Fibroblast of peridontal ligament (primary cell): ENCODE data around the gene ANP32A.
A peak's percentile ranks its signal among the peaks of the same experiment; 100 is the strongest.

Experiments
- DNase-seq: peaks from one replicate; pipeline ENCODE4 v3.0.0-alpha.2; 2010; ENCODE audit errors: extremely low read depth

Gene ANP32A

DNA sequence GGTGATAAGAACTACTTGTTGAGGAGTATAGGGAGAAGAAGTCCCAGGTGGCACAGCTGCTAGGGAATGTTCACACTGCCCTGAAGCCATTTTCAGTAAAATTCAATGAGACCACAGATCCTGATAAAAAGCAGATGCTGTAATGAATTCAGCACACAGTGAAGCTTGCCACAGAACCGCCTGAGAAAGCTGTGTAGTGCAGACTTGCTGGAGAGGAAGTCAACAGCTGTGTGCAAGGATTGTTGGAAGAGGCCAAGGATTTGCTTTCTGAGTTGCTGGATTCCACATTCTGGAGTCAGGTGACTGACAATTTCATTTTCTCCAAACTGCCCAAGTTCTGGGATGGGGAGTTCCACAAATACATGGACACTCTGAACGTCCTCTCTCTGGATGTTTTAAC is 70.9 kb downstream of the ANP32A start:
- DNase-seq: peak; percentile 81

GRCh38 chr15:68749365-68749764 is 71.3 kb downstream of the ANP32A start:
- no peak for DNase-seq

DNA sequence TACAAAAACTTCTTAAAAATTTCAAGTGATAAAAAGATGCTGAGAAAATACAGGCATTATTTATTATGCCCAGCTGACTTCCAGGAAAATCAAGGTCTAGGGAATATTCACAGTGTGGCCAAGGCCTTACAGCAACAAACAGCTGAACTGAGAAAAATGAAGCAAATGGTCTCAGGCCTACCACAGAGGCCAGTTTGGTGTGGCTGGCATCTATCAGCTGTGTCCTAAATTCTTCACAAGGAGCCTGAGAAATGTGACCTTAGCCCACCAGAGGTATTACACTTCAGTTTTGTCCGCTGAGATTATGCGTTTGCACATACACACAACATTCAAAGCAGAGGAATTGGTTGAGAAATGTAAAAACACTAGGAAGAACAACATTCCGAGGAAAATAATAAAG is 77.4 kb downstream of the ANP32A start:
- no peak for DNase-seq

DNA sequence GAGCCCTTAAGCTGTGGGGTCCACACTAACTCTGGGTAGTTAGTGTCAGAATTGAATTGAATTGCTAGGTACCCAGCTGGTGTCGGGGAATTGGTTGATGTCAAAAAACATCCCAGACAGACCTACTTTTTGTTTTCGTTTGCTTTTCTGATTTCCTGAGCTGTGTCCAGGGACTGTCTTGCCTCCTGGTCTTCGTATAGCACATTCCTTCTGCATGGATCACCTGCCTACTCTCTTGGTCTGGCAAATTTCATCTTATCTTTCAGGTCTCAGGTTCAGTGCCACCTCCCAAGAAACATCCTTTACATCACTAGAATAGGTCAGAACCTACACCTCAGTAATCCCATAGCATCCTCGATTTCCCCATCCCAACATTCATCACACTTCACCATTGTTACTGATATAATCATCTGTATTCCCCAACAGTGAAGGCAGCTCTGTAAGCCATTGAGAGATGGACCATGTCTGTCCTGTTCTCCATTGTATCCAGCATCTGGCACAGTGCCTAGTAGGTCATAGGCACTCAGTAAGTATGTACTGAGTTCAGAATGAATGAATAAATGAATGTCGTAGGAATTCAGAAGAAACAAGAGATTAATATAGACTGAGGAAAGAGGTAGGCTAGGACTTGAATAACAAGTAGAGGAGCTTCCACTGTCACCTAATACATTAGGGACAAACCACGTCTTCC is 81.2 kb downstream of the ANP32A start:
- DNase-seq: no peak

- DNase-seq: no peak
Observed at GRCh38 chr15:68735610-68736009, 85.1 kb downstream of the ANP32A start.

GRCh38 chr15:68734881-68735280 is 85.8 kb downstream of the ANP32A start:
- no peak for DNase-seq

GRCh38 chr15:68734352-68734751 is 86.3 kb downstream of the ANP32A start:
- no peak for DNase-seq

- DNase-seq: peak; percentile 70
Observed at GRCh38 chr15:68733666-68734065, 87.0 kb downstream of the ANP32A start.

DNA sequence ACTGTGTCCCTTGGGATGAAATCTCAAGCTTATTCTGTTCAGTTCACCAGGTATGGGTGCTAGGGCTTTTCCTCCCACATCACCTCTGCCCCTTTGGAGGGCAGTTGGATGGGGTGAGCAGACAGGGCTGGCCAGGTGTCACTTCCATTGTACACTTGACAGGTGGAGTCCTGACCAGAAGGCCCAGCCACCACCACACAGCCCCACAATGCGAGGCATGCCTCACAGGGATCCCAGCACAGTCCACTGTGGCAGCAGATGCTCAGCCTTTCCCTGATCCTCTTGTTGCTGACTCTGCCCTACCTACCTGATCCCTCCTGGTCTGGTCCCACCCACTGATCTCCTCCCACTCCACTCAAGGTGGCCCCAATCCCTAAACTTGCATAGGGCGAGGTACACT is 88.2 kb downstream of the ANP32A start:
- DNase-seq: no peak

DNA sequence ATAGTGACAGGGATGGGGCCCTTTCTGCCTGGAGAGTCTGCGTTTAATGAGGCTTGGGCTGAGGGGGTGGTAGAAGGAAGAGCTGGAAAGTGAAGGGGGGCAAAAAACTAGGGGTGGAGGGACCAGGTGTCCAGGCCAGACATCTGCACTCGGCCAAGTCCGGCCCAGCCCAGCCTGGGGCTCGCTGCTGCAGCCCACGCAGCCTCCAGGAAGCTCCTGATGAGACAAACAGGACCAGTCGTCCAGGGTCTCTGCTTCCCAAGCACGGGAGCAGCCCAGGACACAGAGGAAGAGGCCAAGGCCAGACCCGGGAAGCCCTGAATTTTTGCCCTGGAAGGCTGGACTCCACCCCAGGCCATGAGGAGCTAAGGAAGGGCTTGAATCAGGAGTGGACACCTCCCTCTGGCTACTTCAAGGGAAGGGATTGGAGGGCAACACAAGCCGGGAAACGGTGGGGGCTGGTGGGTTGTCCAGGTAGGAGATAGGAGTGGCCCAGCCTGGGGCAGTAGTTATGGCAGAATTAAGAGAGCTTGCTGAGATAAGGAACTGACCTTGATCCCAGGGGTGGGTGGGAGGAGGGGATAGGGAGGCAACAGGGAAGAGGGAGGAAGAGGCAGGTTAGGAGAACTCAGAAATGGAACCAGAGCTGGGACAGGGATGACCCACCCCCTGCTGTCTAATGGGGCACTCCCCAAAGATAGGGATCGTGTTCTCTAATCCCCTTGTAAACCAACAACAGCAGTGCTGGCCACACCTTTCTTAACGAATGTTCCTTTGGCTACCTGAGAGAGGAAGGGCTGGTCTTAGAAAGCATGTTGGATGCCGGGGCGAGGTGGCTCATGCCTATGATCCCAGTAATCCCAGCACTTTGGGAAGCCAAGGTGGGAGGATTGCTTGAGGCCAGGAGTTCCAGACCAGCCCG is 89.5 kb downstream of the ANP32A start:
- DNase-seq: no peak

DNA sequence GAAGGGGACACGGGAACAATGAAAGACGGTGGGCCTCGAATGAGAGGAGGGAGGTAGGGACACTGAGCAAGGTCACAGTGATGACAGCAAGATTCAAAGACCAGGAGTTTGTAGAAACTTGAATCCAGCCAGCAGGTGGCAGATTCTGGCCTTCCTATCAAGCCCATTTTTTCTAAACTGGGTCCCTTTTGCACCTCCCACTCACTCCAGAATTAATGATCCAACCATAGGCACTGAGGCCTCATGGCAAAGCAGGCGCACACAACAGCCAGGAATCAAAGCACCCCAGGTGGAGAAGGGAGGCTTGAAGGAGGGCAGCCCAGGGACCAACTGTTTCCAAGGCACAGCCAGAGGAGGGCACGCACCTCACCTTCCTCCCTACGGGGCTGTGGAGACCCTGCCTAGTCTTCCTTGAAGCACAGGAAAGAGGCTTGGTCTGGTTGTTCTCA is 90.2 kb downstream of the ANP32A start:
- peak; percentile 65 for DNase-seq

DNA sequence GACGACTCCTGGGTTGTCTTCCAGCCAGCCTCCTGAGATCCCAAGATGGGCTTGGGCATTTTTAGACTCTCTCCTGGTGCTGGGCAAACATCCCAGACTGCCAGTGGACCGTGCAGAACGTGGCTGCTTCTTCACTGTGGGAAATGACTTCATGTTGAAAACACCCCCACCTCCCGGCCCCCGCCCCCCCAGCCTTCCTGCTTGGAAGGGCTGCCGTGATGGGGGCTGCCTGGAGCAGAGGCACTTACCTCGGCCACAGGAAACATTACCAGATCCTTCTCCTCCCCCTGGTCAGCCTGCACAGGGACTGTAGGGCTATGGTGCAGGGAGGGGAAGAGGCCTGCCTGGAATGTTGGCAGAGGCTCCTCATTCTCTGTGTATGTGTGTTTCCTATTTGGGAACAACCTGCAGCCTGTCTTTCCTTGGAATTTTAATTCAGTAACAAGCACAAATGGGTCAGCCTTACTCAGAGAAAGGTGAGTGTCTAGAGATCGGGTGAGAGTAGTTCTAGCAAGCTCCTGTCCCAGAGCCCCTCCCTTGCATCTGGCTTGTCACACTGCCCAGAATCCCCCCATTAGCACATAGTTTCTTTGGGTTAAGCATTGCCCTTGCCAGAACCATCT is 90.8 kb downstream of the ANP32A start:
- peak; percentile 63 for DNase-seq
